Stimulated activated CD4-positive, alpha-beta T cell treated with anti-CD3 and anti-CD28 coated beads, Interleukin-4, amount 100 ng/mL, for 1 hour (primary cell): Measurements from ENCODE around the gene DSTN.

Experiments used
- DNase-seq: peaks from one replicate; pipeline ENCODE4 v3.0.0-alpha.2; 2020

The DSTN gene

GRCh38 chr20:17555106-17555505, 14.8 kb upstream of the DSTN start:
- DNase-seq = no peak

GRCh38 chr20:17556837-17557674, 12.8 kb upstream of the DSTN start:
- no peak for DNase-seq

DNA sequence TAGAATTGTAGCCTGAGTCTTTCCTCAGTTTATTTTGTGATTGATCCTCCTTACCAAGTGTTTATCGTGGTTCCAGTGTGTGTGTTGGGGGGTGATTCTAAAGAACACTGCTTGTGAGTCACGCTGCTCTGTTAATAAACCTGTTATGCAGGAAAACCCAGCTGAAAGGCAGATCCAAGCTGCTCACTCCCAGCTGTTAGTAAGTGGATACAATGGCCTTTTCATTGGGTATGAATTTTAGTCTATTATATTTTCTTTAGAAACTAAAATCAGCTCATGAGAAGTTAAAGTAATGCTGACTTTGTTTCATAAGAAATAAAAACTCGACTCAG, 12.2 kb upstream of the DSTN start:
- DNase-seq = no peak

DNA sequence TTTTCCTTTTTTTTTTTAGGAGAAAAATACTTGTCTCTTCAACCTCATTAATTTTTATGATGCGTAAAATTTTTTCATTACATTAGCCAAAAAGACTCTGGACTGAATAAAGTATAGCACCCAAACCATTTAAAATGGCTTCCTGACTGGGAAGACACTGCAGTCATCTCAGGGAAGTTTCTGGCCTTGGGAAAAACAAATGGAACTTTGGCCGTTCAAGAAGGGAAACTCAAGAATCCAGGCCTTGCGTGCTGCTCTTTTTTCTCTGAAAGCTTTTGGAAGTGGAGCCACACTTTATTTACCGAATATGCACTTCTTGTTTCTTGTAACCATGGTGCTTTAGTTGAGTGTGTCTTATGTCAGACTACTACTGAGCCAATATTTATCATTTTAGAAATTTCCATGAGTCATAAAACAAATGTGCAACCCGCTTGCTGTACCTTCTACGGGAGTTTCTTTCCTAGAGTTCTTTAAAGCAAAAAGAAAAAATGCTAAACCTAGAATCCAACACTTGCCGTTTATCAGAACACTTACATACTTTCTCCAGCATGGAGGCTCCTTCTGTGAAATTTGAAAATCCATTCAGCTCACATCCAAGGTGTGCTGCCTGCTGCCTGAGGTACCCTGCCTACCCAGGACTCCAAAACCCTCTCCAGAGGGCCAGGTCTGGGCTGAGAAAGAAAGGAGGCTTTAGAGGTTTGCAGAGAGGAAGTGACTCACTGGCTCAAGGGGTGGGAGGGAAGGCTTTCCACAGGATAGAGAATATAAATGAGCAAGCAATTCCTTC, 11.5 kb upstream of the DSTN start:
- DNase-seq = no peak

- no peak for DNase-seq
Observed at GRCh38 chr20:17558941-17559304, 11.0 kb upstream of the DSTN start.

DNA sequence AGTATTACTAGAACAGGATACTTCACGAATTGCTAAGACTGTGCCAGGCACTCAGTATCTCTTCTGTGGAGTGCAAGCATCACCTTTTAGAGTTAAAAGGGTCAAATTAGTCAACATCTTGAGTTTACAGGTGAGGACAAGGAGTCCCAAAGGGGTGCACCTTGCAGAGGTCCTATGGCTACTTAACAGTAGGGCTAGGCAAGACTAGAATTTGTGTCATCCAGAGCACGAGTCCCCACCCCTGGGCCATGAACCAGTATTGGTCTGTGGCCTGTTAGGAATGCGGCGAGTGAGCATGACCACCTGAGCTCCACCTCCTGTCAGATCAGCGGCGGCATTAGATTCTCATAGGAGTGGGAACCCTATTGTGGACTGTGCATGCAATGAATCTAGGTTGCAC, 10.5 kb upstream of the DSTN start:
- DNase-seq = no peak

- DNase-seq = no peak
Observed at GRCh38 chr20:17560344-17561074, 9.4 kb upstream of the DSTN start.

DNA sequence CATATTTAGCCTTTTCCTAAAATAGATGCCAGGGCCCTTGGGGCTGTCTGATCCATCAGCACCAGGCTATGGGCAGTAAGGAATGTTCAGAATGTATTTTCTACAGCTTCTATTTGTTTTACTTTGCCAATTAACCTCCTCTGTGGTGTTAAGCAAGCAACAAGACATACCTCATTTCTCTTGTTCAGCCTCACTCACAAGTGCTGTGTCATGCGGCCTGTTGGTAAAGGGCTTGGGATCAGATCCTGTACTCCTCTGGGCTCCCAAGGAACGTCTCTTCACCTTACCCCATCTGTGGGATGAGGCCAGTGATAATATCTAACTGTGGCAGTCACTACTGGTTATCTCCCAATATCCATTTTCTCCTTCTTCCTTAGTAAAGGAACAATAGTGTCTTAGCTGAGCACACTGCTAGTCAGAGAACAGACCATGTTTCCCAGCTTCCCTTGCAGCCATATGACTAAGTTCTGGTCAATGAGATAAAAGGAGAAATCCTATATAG, 7.0 kb upstream of the DSTN start:
- no peak for DNase-seq

- DNase-seq = no peak
Observed at GRCh38 chr20:17565169-17565845, 4.6 kb upstream of the DSTN start.

- no peak for DNase-seq
Observed at GRCh38 chr20:17566345-17566744, 3.5 kb upstream of the DSTN start.

DNA sequence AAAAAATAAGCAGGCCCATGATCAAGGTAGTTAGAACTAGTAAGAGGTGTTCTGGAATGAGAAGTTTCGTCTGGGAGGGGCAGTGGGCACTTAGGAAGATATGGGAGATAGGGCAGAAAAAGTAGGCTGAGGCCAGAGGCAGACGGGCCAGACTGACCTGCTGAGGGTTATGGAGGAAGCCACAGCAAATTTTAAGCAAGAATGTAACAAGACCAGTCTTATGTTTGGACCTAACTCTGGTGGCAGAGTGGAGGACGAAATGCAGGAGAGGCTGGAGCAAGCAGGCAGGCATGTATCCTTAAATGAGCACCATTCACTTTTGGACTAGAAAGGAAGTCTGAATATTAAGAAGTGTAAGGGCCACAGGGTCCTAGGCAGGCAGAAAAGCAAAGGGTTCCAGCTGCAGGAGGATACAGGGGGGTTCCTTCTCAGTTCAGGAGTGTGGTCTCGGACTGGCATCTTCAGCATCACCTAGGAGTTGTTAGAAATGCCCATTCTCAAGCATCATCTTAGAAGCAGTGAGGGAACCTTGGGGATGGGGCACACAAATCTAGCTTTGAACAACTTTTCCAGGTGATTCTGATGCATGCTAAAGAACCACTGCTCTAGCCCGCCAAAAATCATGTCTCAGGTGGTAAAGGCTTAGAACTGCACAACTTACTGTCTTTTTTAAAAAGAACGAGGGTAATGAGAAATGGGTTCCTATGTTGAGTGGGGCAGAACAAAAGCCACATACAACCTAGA, 1.7 kb upstream of the DSTN start:
- no peak for DNase-seq

- peak; percentile 13 for DNase-seq
Observed at GRCh38 chr20:17568972-17569521, 828 bp upstream of the DSTN start.

- no peak for DNase-seq
Observed at GRCh38 chr20:17570347-17571152, 675 bp downstream of the DSTN start.

DNA sequence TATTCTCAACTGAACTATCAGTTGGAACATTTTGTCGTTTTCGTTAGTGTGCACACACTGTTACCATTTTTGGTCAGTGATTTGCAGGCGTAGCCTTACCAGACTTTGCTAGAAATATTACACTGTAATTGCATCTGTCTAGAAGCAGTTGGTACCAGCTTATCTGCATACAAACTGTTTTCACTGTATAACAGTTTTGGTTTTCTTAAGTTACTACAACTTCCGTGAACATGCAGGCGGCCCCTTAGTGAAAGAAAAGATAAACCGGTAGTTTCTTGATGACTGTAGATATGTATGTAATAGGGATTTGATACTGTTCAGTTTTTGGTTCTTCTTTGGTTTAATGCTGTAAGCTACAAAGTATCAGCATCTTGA, 1.3 kb downstream of the DSTN start:
- no peak for DNase-seq

DNA sequence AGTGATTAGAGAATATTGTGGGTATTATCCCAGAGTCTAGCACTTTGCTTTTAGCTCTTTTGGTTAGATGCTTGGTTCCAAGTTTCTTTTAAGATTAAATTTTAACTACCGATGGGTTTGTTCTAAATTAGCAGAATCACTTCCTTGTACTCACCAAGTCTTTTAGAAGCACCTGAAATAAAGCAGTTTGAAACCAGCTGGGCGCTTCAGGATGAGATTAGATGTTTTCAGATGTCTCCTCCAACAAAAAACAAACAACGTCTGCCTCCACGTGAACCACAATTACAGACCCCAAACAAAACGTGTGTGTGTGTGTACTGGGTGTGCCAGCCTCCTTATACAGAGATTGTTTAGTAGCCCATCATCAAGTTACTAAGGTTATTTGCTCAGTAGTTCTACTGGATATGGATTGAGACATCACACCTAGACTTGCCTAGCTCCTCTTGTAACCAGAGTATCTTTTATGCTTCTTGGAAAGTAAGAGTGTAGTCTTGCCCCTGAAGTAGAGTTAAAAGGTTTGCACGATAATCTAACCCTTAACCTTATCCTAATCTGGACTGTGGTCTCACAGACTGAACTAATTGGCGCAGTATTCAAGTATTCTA, 2.3 kb downstream of the DSTN start:
- DNase-seq = no peak

DNA sequence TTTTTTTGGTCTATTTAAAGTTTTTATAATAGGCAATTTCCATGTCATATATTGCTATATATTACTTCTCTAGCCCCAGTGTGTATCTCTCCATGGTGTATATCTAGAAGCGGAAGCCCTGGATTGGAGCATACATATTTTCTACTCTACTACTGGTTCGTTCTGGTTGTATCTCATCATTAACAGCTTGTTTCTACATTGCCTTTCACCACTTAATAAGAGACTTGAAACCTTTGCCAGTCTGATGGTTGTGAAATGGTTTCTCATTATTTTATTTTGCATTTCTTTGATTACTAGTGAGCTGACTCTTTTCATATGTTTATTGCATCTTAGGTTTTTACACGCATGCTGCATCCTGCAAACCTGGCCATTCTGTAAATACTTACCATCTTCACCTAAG, 3.6 kb downstream of the DSTN start:
- no peak for DNase-seq

- no peak for DNase-seq
Observed at GRCh38 chr20:17576215-17576614, 6.3 kb downstream of the DSTN start.

- DNase-seq = no peak
Observed at GRCh38 chr20:17579369-17580039, 9.6 kb downstream of the DSTN start.

DNA sequence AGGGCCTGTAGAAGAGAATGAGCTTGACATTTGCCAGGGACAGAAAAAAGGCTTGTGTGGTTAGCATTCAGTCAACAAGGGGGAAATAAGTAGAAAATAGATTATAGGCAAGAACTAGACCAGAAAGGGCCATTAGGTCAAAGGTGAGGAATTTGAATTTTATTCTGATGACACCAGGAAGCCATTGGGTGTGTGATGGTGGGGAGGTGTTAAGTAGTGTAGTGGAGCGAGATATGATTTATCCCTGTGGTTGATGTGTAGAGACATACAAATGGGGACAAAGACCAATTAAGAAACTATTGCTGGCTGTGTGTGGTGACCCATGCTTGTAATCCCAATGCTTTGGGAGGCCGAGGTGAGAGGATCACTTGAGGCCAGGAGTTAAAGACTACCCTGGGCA, 11.0 kb downstream of the DSTN start:
- DNase-seq = no peak

DNA sequence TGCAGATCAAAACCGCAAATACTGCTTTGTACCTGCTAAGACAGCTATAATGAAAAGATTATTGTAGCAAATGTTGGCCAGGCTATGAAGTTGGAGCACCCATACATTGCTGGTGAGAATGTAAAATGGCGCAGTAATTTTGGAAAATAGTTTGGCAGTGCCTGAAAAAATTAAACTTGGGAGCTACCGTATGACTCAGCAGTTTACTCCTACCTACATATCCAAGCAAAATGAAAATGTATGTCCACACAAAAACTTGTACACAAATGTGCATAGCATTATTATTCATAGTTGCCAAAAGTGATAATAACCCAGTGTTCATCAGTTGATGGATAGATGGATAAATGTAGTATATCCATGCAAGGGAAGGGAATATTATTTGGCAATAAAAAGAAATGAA, 13.3 kb downstream of the DSTN start:
- DNase-seq = no peak
